Cardiac muscle cell (in vitro differentiated cells and primary cell): ENCODE results near the gene B3GALT6. TPM values are rescaled to one million over a fixed set of nuclear protein-coding genes. Genes with fewer than 3 reads are reported as not detected.

Source experiments
- DNase-seq, 2 donors: peaks; one replicate each; pipeline versions ENCODE4 v3.0.0 to v3.0.0-alpha.2; 2010 to 2017; ENCODE audit warnings: low read depth in 1 of 2, low spot score in 1 of 2
- H3K27ac ChIP-seq: fragments of 200-600 bp; sonication (generic); 2 replicates; pipeline ENCODE4 v1.5.1; 2016
- H3K27me3 ChIP-seq: fragments of 200-600 bp; sonication (generic); 2 replicates; pipeline ENCODE4 v1.6.0; 2016; ENCODE audit warnings: control low read depth
- H3K36me3 ChIP-seq: fragments of 200-600 bp; sonication (generic); 2 replicates; pipeline ENCODE4 v1.5.1; 2016; ENCODE audit warnings: control low read depth
- H3K4me1 ChIP-seq: fragments of 200-600 bp; sonication (generic); 2 replicates; pipeline ENCODE4 v1.8.1; 2017; ENCODE audit warnings: low read depth, mild to moderate bottlenecking, mixed run types
- H3K4me3 ChIP-seq: fragments of 200-600 bp; sonication (generic); 2 replicates; pipeline ENCODE4 v1.5.1; 2016; ENCODE audit warnings: mild to moderate bottlenecking
- H3K9me3 ChIP-seq: fragments of 200-600 bp; sonication (generic); 2 replicates; pipeline ENCODE4 v1.5.1; 2017; ENCODE audit warnings: low read depth, mild to moderate bottlenecking, control low read depth
- CTCF ChIP-seq: IDR thresholded peaks from 2 replicates; pipeline ENCODE4 v1.5.1; 2012; ENCODE audit warnings: low read depth, mild to moderate bottlenecking, low read length
- polyA plus RNA-seq: library from polyadenylated mRNA; unstranded; fragments of >200 nt; fragmentation: Nextera tagmentation; extraction: Ambion mirVana; gene quantifications from 2 replicates; pipeline ENCODE4 v1.2.1, GENCODE V29; 2016
- total RNA-seq: library from RNA; depleted of rRNA; stranded (reverse); fragments of >200 nt; gene quantifications from 2 replicates; pipeline ENCODE4 v1.2.3, GENCODE V29; 2016

The B3GALT6 gene
- total and polyA plus RNA-seq, 2 experiments from 2014 or later: 56.8 to 58.9 TPM

- TF ChIP-seq CTCF: no peak
- DNase-seq: no peak
- Histone ChIP-seq H3K27me3 (no peaks in the 10 kb centered on the region), H3K36me3 (no peaks in the 10 kb centered on the region), H3K9me3 (no peaks in the 10 kb centered on the region), H3K4me3 (no peak overlapping the region), H3K4me1 (peaks cover 18% of the 10 kb centered on the region), H3K27ac (no peak overlapping the region)
These were observed 2.3 kb upstream of the B3GALT6 start for GRCh38 chr1:1229770-1230169.

GRCh38 chr1:1230656-1231399, 1.2 kb upstream of the B3GALT6 start:
- Histone ChIP-seq H3K36me3 (no peaks in the 10 kb centered on the region), H3K9me3 (no peaks in the 10 kb centered on the region), H3K4me1 (peaks cover 18% of the 10 kb centered on the region), H3K27ac (peak overlapping the region; percentile 91), H3K4me3 (peak overlapping the region; percentile 96), H3K27me3 (no peaks in the 10 kb centered on the region)
- peak; percentile 35 for TF ChIP-seq CTCF
- peak in 1 of 2 donors; percentile 66 for DNase-seq

- peak within 1 kb of the TSS; percentile 91 for H3K27ac ChIP-seq
- H3K27me3 ChIP-seq: no peaks in the 10 kb centered on the region
- H3K36me3 ChIP-seq: no peaks in the 10 kb centered on the region
- peak; percentile 97 to 98 for DNase-seq
- TF ChIP-seq CTCF: no peak
- no peaks in the 10 kb centered on the region for H3K9me3 ChIP-seq
- peaks cover 18% of the 10 kb centered on the region for H3K4me1 ChIP-seq
- H3K4me3 ChIP-seq: peak within 1 kb of the TSS; percentile 96
These were observed 433 bp upstream of the B3GALT6 start, which contains the start of gene SDF4 for GRCh38 chr1:1231400-1232207. Gene SDF4, minus strand, starts transcription at chr1:1232001. Its CDS starts 3,229 bp downstream, at chr1:1228772.

- H3K4me3 ChIP-seq: no peak overlapping the region
- TF ChIP-seq CTCF: no peak
These were observed 944 bp downstream of the B3GALT6 start for GRCh38 chr1:1232796-1233566.

GRCh38 chr1:1233567-1233892, 1.5 kb downstream of the B3GALT6 start:
- Histone ChIP-seq H3K4me3 (no peak overlapping the region), H3K27ac (no peak overlapping the region), H3K27me3 (no peaks in the 10 kb centered on the region), H3K9me3 (no peaks in the 10 kb centered on the region), H3K4me1 (peaks cover 18% of the 10 kb centered on the region), H3K36me3 (no peaks in the 10 kb centered on the region)
- TF ChIP-seq CTCF: no peak
- DNase-seq: no peak

More at GRCh38 chr1:1232796-1233566, 944 bp downstream of the B3GALT6 start:
- peaks cover 18% of the 10 kb centered on the region for H3K4me1 ChIP-seq
- no peaks in the 10 kb centered on the region for H3K36me3 ChIP-seq
- H3K27ac ChIP-seq: no peak overlapping the region
- no peak for DNase-seq
- no peaks in the 10 kb centered on the region for H3K9me3 ChIP-seq
- no peaks in the 10 kb centered on the region for H3K27me3 ChIP-seq
